HFF-Myc (cell line): ENCODE measurements around the gene PPIL6.
A peak's percentile ranks its signal among the peaks of the same experiment; 100 is the strongest.

Source experiments
- DNase-seq: peaks from one replicate; pipeline ENCODE4 v3.0.0-alpha.2; 2011; ENCODE audit warnings: low read depth; ENCODE audit errors: extremely low read depth
- H3K4me3 ChIP-seq: replicated peaks from 2 replicates; pipeline ENCODE4 v1.5.1; 2011; ENCODE audit warnings: low read depth, mild to moderate bottlenecking, control low read depth, low read length
- TF ChIP-seq, protein P1 (sequence below): IDR thresholded peaks from 2 replicates; pipeline ENCODE4 v1.5.1; 2012; ENCODE audit warnings: mild to moderate bottlenecking, low read depth, low read length, control low read depth; ENCODE audit errors: missing control alignments

Gene PPIL6

GRCh38 chr6:109440331-109441068 is at the start of gene PPIL6, which contains the start of gene SMPD2:
PPIL6 (minus strand) TSS chr6:109440628; CDS start chr6:109440590, 38 bp downstream.
SMPD2 (plus strand) TSS chr6:109440724; CDS start chr6:109441122, 398 bp downstream.
- peak; percentile 50 for DNase-seq
- TF ChIP-seq, protein P1, sequence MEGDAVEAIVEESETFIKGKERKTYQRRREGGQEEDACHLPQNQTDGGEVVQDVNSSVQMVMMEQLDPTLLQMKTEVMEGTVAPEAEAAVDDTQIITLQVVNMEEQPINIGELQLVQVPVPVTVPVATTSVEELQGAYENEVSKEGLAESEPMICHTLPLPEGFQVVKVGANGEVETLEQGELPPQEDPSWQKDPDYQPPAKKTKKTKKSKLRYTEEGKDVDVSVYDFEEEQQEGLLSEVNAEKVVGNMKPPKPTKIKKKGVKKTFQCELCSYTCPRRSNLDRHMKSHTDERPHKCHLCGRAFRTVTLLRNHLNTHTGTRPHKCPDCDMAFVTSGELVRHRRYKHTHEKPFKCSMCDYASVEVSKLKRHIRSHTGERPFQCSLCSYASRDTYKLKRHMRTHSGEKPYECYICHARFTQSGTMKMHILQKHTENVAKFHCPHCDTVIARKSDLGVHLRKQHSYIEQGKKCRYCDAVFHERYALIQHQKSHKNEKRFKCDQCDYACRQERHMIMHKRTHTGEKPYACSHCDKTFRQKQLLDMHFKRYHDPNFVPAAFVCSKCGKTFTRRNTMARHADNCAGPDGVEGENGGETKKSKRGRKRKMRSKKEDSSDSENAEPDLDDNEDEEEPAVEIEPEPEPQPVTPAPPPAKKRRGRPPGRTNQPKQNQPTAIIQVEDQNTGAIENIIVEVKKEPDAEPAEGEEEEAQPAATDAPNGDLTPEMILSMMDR = peak; percentile 37
- H3K4me3 ChIP-seq = peak within 1 kb of the TSS; percentile 85

DNA sequence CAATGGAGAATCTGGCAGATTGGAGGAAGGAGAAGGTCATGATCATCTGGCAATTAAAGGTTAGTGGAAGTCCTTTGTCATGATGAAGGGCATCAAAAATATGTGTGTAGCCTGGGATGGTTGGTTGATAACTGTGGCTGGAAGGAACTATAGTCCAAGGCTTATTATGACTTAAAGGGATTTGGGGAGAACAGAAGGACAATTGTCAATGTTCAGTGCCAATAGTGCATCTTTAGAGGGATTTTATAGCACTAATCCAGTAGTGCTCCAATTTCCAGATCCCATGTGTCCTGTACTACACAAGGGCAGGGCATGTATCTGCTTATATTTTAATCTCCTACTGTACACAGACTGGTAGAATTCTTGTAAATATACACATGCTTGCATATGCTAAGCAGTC is 47.6 kb upstream of the PPIL6 start:
- TF ChIP-seq, protein P1 = no peak
- DNase-seq = no peak
- no peak overlapping the region for H3K4me3 ChIP-seq

DNA sequence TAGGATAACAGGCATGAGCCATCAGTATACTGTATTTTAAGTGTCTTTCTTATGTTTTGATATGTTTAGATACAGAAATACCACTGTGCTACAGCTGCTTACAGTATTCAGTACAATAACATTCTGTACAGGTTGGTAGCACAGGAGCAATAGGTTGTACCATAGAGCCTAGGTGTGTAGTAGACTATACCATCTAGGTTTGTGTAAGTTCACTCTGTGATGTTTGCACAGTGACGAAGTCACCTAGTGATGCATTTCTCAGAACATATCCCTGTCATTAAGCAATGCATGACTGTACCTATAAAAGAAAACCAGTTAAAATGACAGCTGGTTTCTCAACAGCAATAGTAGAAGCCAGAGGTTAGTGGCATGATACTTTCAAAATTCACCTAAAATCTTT is 45.6 kb upstream of the PPIL6 start:
- DNase-seq = no peak
- TF ChIP-seq, protein P1 = no peak
- no peak overlapping the region for H3K4me3 ChIP-seq

GRCh38 chr6:109485266-109485935 is 45.0 kb upstream of the PPIL6 start:
- DNase-seq = no peak
- TF ChIP-seq, protein P1 = no peak
- H3K4me3 ChIP-seq = no peak overlapping the region

DNA sequence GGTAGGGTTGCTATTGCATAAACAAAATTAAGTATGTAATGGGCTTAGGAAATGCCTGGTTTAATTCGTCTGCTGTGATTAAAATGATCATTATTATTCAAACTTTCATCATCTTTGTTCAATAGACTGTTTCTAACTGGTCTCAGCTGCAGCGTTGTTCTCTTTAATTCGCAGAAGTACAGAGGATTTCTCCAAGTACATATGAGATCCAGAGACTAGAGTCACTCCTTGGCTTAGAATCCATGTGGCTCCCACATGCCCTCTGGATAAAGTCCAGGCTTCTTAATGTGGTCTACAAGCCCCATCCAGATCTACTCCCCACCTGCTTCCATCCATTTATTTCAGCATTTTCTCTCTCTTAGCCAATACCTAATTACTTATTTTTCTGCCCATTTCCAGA is 43.7 kb upstream of the PPIL6 start:
- TF ChIP-seq, protein P1 = no peak
- no peak overlapping the region; the same call in 1 of the 2 replicates for H3K4me3 ChIP-seq
- DNase-seq = no peak

DNA sequence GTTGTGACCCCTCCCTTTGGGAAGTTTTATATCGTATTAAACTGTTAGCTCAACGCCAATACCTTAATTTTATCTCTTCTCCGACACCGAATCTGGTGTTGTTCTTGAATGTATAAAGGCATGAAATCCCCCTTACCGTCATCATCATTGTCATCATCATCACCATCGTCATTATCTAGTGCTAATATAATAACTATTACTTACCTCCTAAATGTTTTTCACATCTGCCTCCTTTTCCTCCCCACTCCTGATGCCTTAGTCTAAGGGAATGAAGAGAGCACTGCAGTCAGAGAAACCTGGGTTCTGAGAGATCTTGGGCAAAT is 43.3 kb upstream of the PPIL6 start:
- TF ChIP-seq, protein P1 = no peak
- DNase-seq = no peak
- H3K4me3 ChIP-seq = peak overlapping the region; percentile 37
